Keratinocyte (primary cell): ENCODE results near the gene ASB10.

Experiments used
- CTCF ChIP-seq, 3 experiments: IDR thresholded peaks in 1 of 3; conservative IDR thresholded peaks in 1 of 3; optimal IDR thresholded peaks in 1 of 3; 2 replicates in 2 of 3; 3 replicates in 1 of 3; pipeline versions ENCODE3 to v1.5.1; 2011; ENCODE audit warnings: low read length in 3 of 3, mild to moderate bottlenecking in 3 of 3, moderate library complexity in 2 of 3, control low read depth in 1 of 3, inconsistent platforms in 1 of 3; ENCODE audit not compliant: insufficient read depth in 2 of 3; ENCODE audit errors: extremely low read depth in 1 of 3
- EZH2 ChIP-seq: IDR thresholded peaks from one replicate; pipeline ENCODE4 v1.6.1; 2012; ENCODE audit warnings: inconsistent platforms, mild to moderate bottlenecking, low read length, moderate library complexity

- TF ChIP-seq CTCF (optimal IDR thresholded peaks at IDR 0.05 in 1 of 3, IDR thresholded peaks at IDR 0.05 in 1 of 3, conservative IDR thresholded peaks at IDR 0.05 in 1 of 3; ENCODE audit: extremely low read depth in 1 of 3, insufficient read depth in 2 of 3, low read length in 3 of 3) (no peak), EZH2 (no peak)
These were observed 580 bp upstream of the ASB10 start for GRCh38 chr7:151187409-151188251.
